Astrocyte of the cerebellum (primary cell): Measurements from ENCODE around the gene TUBA8.
"Not testable (repeated sequence)": the region's sequence is repeated elsewhere in the genome, so short reads cannot be mapped to it uniquely, and the experiment has no call there.

Source experiments
- DNase-seq: peaks from one replicate; pipeline ENCODE4 v3.0.0-alpha.2; 2011; ENCODE audit warnings: low read depth
- H3K4me3 ChIP-seq: 2 replicates; pipeline ENCODE4 v1.5.1; 2011; ENCODE audit warnings: mild to moderate bottlenecking, low read depth, low read length, moderate library complexity
- CTCF ChIP-seq: IDR thresholded peaks from 2 replicates; pipeline ENCODE4 v1.5.1; 2012; ENCODE audit warnings: low read length, low read depth, moderate library complexity, mild to moderate bottlenecking; ENCODE audit errors: missing control alignments
- in situ Hi-C: cut with HindIII; loops from 2 replicates; pipeline ENCODE4 v1.10.0; 2017; ENCODE audit warnings: low sequenced_read_pairs

The TUBA8 gene

GRCh38 chr22:18104566-18104965 is 6.0 kb upstream of the TUBA8 start:
- DNase-seq: no peak
- in situ Hi-C loops: no loop called here
- H3K4me3 ChIP-seq: no peak overlapping the region
- TF ChIP-seq CTCF: no peak

- H3K4me3 ChIP-seq, DNase-seq, in situ Hi-C loops: not testable (repeated sequence)
These were observed 4.6 kb upstream of the TUBA8 start for GRCh38 chr22:18105981-18106380.

- DNase-seq, H3K4me3 ChIP-seq, in situ Hi-C loops: not testable (repeated sequence)
These were observed 3.9 kb upstream of the TUBA8 start for GRCh38 chr22:18106550-18107341.

- DNase-seq: no peak
- TF ChIP-seq CTCF: no peak
- in situ Hi-C loops: no loop called here
- H3K4me3 ChIP-seq: no peak overlapping the region
These were observed 2.4 kb upstream of the TUBA8 start for GRCh38 chr22:18108187-18108586.

GRCh38 chr22:18109410-18110193 is 1.0 kb upstream of the TUBA8 start:
- in situ Hi-C loops: no loop called here
- DNase-seq: no peak
- no peak for TF ChIP-seq CTCF
- no peak overlapping the region for H3K4me3 ChIP-seq

GRCh38 chr22:18110954-18111758 is 547 bp downstream of the TUBA8 start:
- no peak for DNase-seq
- no peak for TF ChIP-seq CTCF
- in situ Hi-C loops: no loop called here
- peak overlapping the region; percentile 40 for H3K4me3 ChIP-seq

GRCh38 chr22:18111759-18112330 is 1.2 kb downstream of the TUBA8 start:
- in situ Hi-C loops: no loop called here
- H3K4me3 ChIP-seq: no peak overlapping the region
- DNase-seq: no peak
- no peak for TF ChIP-seq CTCF
